ENCODE measurements around the gene RAB14. TPM values are rescaled to one million over a fixed set of nuclear protein-coding genes. Genes with fewer than 3 reads are reported as not detected.

Gene RAB14
- polyA plus RNA-seq, 1 donor from 2014 or later, result 94.5 TPM

GRCh38 chr9:121237916-121238315 lies 36.2 kb upstream of the RAB14 start:
- no peaks in the 10 kb centered on the region for H3F3A ChIP-seq (ENCODE audit: insufficient read depth, low read length, poor library complexity, severe bottlenecking)
- H3K36me3 ChIP-seq (ENCODE audit: insufficient read depth, low read length), result no peaks in the 10 kb centered on the region
- no peaks in the 10 kb centered on the region for H3K9me2 ChIP-seq (ENCODE audit: insufficient read depth, low read length)
- no peak overlapping the region for H3K4me3 ChIP-seq (ENCODE audit: low read length)
- no peaks in the 10 kb centered on the region for H3K9me3 ChIP-seq (ENCODE audit: low read length)
- H4K20me1 ChIP-seq (ENCODE audit: insufficient read depth), result no peaks in the 10 kb centered on the region
- no peak overlapping the region for H3K27ac ChIP-seq (ENCODE audit: low read length)
- TF ChIP-seq RAD21 (conservative IDR thresholded peaks at IDR 0.05) (no peak), MXI1 (conservative IDR thresholded peaks at IDR 0.05; ENCODE audit: poor library complexity, severe bottlenecking) (no peak), EZH2 (IDR thresholded peaks at IDR 0.05; ENCODE audit: borderline replicate concordance, insufficient read depth, low read length, poor library complexity, severe bottlenecking) (no peak), SMC3 (conservative IDR thresholded peaks at IDR 0.05; ENCODE audit: poor library complexity) (no peak), CTCF (IDR thresholded peaks at IDR 0.05; ENCODE audit: poor library complexity, severe bottlenecking) (no peak), TAF1 (IDR thresholded peaks at IDR 0.05; ENCODE audit: low read depth) (no peak), POLR2AphosphoS5 (IDR thresholded peaks at IDR 0.05) (no peak), EP300 (conservative IDR thresholded peaks at IDR 0.05; ENCODE audit: poor library complexity, severe bottlenecking) (no peak), REST (IDR thresholded peaks at IDR 0.05; ENCODE audit: borderline replicate concordance) (no peak)
- H3K9ac ChIP-seq (ENCODE audit: low read length), result no peak overlapping the region
- H3K4me2 ChIP-seq (ENCODE audit: low read length), result no peak overlapping the region
- H3K27me3 ChIP-seq (ENCODE audit: insufficient read depth, low read depth, low read length), result no peaks in the 10 kb centered on the region
- H3K79me2 ChIP-seq (replicated peaks; ENCODE audit: insufficient read depth, low read length), result no peaks in the 10 kb centered on the region
- no peak overlapping the region for H2AFZ ChIP-seq (ENCODE audit: low read depth, low read length)

GRCh38 chr9:121235512-121235911 lies 33.8 kb upstream of the RAB14 start:
- Histone ChIP-seq H3K36me3 (ENCODE audit: insufficient read depth, low read length) (no peaks in the 10 kb centered on the region), H3K9me3 (ENCODE audit: low read length) (no peaks in the 10 kb centered on the region), H3K27ac (ENCODE audit: low read length) (no peak overlapping the region), H3K9ac (ENCODE audit: low read length) (no peak overlapping the region), H3F3A (ENCODE audit: insufficient read depth, low read length, poor library complexity, severe bottlenecking) (no peaks in the 10 kb centered on the region), H3K27me3 (ENCODE audit: insufficient read depth, low read depth, low read length) (no peaks in the 10 kb centered on the region), H3K9me2 (ENCODE audit: insufficient read depth, low read length) (no peaks in the 10 kb centered on the region), H4K20me1 (ENCODE audit: insufficient read depth) (no peaks in the 10 kb centered on the region), H3K79me2 (replicated peaks; ENCODE audit: insufficient read depth, low read length) (no peaks in the 10 kb centered on the region), H3K4me3 (ENCODE audit: low read length) (no peak overlapping the region), H3K4me2 (ENCODE audit: low read length) (no peak overlapping the region), H2AFZ (ENCODE audit: low read depth, low read length) (no peak overlapping the region)
- TF ChIP-seq POLR2AphosphoS5 (IDR thresholded peaks at IDR 0.05) (no peak), REST (IDR thresholded peaks at IDR 0.05; ENCODE audit: borderline replicate concordance) (no peak), EZH2 (IDR thresholded peaks at IDR 0.05; ENCODE audit: borderline replicate concordance, insufficient read depth, low read length, poor library complexity, severe bottlenecking) (no peak), SMC3 (conservative IDR thresholded peaks at IDR 0.05; ENCODE audit: poor library complexity) (no peak), TAF1 (IDR thresholded peaks at IDR 0.05; ENCODE audit: low read depth) (no peak), CTCF (IDR thresholded peaks at IDR 0.05; ENCODE audit: poor library complexity, severe bottlenecking) (no peak), MXI1 (conservative IDR thresholded peaks at IDR 0.05; ENCODE audit: poor library complexity, severe bottlenecking) (no peak), EP300 (conservative IDR thresholded peaks at IDR 0.05; ENCODE audit: poor library complexity, severe bottlenecking) (no peak), RAD21 (conservative IDR thresholded peaks at IDR 0.05) (no peak)
